Measurements from ENCODE around the gene HSPA9.
A peak's percentile ranks its signal among the peaks of the same experiment; 100 is the strongest.

The HSPA9 gene

DNA sequence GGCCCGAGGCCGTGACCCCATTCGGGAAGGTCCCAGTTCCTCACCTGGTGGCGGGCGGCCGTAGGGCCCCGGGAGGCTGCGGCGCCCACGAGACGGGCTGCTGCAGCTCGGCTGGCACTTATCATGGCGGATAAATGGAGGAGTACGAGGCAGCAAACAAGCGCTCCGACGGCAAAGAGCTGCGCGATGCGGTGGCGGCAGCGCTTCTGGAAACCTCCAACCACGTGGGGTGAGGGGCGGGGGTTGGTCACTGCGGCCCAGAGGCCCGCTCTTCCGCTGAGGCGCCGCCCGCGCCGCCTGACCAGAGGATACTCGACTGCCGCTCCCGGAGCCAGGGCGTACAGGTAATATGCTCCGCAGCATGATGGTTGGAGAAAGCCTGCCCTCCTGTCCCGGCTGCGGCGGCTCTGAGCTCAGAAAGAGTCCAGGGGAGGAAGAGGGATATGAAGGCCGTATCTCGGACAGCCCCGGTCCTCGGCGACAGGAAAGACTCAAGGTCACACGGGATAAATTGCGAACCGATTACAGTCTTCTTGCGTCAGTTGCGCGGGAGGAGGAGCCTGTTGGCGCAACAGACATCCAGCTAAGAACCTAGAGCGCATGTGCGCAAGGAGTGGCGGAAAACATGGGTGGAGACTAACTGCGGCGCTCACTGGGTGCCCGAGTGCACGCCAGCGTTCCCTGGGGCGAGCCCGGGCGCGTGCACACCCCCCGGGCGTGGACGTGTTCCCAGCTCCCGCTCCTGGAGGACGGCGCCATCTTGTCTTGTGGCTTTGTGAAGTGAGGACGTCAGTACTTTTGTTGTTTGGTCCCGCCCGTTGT is at the start of gene HSPA9:
Gene HSPA9, minus strand, starts transcription at position 208 of the 822 bp plus-strand sequence. Its CDS starts 83 bp downstream, at position 125.
- peak; percentile 95 for DNase-seq (ENCODE audit: low spot score)

DNA sequence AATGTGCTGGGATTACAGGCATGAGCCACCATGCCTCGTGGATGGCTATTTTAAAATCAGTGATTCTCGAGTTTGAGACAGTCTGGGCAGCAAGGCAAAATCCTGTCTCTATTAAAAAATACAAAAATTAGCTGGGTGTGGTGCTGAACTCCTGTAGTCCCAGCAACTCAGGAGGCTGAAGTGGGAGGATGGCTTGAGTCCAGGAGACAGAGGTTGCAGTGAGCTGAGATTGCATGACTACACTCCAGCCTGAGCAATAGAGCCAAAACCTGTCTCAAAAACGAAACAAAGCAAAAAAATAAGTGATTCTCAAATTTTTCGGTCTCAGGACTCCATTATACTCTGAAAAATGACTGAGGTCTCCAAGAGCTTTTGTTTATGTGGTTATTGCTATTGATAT is 47.9 kb upstream of the HSPA9 start:
- no peak for DNase-seq (ENCODE audit: low spot score)

DNA sequence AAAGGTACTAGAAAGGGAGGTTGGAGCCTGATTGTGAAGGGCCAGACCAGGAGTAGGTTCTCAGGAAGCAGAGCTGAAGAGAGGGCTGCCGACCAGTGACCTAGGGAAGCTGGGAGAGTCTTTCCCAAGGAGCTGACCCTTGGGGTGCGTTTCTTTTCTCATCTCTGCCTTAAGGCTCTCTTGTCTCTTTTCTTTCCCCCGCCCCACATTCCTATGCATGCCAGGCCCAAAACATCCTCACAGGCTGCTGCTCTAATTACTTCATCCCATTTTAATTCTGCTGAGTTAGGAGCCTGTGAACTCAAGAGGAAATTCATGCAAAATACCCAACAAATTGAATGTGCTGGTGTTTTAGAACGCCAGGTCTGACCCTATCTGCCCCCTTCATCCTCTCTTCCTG is 46.9 kb upstream of the HSPA9 start:
- DNase-seq (ENCODE audit: low spot score) = no peak

DNA sequence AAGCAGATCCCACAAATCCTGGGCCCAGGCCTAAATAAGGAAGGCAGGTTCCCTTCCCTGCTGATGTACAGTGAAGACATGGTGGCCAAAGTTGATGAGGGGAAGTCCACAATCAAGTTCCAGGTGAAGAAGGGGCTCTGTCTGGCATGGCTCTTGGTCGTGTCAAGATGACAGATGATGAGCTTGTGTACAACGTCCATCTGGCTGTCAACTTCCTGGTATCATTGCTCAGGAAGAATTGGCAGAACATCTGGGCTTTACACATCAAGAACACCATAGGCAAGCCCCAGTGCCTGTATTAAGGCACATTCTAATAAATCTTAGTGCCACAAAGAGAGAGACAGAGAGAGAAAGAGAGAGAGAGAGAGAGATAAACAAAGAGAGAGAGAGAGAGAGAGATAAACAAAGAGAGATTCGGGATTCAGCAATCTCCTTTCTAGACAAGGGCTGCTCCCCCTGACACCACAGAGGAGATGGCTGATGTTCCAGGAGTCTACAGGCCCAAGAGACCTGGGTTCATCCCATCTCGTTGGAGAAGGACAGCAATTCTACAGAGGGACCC is 45.5 kb upstream of the HSPA9 start:
- DNase-seq (ENCODE audit: low spot score) = no peak

DNA sequence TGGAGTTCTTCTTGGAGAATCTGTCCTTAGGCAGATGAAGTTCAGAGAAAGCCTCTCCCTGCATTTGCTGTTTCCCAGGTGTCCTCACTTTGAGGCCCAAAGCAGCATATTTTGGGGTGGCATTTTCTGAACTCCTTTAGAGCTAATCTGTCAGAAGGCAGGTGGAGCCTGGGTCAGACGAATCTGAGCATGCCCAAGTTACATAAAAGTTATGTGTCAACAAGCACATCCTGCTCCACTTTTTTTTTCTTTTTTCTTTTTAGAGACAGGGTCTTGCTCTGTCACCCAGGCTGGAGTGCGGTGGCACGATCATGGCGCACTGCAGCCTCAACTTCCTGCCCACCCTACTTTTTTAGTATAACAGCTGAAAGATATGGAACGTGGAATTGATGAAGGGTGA is 41.3 kb upstream of the HSPA9 start:
- DNase-seq (ENCODE audit: low spot score) = no peak

DNA sequence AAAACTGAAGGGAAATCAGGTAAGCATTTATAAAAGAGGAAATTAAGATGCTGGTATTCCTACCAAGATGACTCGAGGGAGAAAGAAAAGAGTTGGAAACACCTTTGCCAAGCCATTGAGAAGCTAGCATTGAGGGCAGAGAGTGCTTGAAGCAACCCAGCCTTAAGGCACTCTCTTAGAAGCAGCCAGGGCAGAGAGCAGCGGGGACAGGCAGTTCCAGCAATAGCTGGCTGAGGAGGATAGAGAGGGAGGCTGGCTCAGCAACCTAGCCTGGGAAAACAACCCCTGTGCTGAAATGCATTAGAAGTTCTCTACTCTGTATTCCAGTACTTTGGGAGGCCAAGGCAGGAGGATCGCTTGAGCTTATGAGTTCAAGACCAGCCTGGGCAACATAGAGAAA is 40.3 kb upstream of the HSPA9 start:
- no peak for DNase-seq (ENCODE audit: low spot score)

DNA sequence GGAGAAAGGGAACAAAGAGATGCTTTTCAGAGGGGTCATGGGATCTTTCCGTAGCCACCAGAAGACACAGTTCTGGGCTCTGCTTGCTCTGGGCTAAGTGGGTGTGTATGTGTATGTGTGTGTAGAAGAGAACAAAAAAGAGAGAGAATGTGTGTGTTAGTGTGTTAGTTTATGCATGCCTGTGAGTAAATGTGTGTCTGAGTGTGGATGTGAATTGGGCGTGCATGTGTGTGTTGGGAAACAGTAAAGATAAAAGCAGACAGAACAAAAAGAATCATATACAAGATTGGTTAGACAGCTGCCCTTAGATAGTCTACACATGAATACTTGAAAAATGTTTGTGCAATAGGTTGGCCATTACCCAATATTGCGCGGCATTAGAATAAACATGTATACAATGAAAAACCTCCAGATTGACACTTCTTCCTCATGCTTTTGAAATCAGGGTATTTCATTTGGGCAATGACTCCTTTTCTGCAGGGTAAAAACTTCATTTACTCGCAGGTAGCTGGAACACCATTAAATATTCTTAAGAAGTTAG is 36.5 kb upstream of the HSPA9 start:
- no peak for DNase-seq (ENCODE audit: low spot score)

DNA sequence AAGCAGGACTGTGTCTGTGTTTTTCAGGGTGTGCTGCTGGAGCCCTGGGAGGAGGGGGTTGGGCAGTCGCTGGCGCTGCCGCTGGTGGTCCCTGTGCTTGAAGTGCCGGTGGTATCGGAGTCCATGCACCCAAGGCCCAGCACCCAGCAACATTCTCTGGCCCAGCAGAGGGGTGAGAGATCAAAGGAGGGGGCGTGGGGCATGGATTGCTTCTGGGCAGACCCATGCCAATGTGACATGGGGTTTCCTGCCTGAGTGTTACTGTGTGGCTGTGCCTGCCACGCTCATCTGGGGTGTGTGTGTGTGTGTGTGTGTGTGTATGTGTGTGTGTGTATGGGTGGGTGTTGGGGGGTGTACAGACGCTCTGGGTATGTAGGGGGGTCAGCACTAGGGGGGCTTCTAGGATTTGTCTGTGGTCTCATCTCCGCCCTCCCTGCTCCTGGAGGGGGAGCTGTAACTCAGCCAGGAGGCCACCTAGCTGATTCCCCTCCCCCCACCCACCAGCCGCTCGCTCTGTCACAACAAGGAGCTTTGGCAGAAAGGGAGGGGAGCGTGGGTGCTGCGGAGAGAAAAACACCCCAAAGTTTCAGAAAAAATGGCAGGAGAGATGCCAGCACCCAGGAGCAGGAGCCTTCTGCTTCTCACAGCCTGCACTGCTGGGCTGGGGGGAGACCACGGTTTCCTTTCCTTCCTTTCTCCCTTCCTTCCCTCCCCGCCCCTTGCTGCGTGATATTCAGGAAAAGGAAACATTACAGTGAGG is 35.9 kb upstream of the HSPA9 start:
- DNase-seq (ENCODE audit: low spot score) = peak; percentile 36

DNA sequence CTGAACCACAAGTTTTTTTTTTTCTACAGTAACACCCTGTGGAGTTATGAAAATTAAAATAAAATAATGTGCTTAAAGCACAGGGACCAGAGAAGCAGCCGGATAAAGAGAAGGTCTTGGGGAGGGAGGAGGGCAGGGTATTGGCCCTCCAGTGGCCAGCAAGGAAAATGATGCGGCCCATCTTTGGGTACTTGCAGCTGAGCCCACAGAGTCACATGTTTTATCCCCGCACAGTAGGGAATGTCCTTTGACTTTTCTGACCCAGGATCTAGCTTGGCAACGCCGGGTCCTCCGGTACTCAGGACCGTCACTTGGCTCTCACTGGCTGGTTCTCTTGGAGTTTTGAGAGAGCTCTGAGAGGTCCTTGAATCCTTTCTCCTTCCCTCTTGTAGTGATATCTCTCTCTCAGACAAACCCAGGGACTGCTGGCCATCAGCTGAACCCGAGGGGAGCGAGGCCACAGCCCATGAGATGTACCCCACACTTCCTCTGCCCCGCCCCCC is 35.3 kb upstream of the HSPA9 start:
- DNase-seq (ENCODE audit: low spot score) = no peak

DNA sequence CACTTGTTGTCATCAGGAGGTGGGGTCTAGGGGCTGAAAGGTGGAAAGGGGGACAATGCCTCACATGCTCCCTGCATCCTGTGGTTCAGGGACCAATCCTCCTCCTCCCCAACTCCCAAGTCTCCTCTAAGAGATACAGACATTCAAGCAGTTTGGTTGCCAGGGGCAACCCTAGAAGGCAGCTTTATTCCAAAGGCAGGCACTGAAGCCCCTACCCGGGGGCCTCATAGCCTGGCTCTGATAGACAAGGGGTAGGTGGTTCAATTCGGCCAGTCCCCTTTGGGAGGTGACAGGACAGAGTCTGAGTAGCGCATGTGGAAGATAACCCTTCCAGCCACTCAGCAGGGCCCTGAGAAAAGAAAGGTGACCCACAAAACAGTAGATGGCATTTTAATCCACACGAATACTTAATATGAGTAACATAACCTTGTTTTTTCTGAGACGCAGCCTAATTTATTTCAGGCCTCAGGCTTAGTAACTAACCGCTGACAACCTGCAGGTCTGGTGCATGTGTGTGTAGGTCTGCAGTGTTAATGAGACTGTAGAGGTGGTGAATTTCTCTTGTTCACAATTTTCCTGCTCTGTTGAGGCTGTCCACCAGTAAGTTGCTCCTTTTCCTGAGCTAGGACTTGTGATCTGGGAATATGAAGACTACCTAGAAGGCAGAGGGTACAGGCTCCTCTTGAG is 31.3 kb upstream of the HSPA9 start:
- DNase-seq (ENCODE audit: low spot score) = no peak

DNA sequence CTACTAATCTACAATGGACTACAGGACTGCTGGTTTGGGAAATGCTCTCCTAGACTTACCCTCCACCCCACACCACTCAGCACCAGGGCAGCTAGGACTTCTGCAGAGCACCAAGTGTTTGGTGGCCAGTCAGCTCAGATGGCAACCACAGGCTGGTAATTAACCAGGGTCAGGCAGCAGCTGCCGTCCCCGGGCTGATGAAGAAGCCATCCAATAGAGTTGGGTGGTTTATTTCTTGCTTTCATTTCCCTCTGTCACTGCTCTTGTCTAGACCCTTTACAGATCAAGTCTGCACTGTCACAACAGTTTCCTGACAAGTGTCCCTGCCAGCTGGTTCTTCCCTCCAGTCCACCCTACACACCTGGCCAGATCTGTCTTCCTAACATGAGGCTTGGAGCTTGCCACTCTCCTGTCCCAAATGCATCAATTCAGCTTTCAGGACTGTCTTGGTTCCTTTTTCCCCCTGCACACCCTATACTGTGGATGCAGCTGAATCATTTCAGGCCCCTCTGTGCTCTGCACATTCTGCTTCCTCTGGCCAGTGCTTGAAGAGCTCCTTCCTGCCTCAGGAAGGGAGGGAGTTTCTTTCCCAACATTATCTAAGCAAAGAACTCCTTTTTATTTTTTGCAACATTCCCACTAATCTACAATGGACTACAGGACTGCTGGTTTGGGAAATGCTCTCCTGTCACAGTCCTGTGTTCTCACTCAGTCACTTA is 30.2 kb upstream of the HSPA9 start:
- DNase-seq (ENCODE audit: low spot score) = no peak

DNA sequence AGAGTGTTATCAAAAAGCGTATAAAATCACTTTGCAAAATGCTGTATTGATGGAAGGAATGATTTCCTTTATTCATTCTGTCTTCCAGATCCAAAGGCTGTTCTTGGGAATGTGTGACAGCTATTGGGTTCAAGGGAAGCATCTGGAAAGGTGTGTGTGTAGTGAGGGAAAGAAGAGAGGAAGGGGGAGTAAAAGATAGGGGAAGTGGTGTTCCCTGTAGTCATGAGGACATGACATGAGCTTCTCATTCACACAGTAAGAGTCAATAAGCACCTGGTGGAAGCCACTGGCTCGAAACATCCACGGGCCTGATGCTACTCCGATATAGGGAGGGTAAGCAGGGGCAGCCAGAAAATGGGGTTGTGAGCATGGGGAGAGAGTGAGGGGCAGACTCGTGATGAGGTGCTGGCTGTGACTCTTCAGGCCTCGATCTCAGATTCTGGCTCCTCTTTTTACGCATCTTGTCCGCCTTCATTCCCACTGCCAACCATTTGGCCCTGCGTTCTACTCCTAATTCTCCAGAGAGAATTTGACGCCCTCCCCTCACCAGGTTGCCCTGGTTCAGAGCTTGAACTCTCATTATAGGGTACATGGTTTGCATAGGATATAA is 29.1 kb upstream of the HSPA9 start:
- DNase-seq (ENCODE audit: low spot score) = no peak

DNA sequence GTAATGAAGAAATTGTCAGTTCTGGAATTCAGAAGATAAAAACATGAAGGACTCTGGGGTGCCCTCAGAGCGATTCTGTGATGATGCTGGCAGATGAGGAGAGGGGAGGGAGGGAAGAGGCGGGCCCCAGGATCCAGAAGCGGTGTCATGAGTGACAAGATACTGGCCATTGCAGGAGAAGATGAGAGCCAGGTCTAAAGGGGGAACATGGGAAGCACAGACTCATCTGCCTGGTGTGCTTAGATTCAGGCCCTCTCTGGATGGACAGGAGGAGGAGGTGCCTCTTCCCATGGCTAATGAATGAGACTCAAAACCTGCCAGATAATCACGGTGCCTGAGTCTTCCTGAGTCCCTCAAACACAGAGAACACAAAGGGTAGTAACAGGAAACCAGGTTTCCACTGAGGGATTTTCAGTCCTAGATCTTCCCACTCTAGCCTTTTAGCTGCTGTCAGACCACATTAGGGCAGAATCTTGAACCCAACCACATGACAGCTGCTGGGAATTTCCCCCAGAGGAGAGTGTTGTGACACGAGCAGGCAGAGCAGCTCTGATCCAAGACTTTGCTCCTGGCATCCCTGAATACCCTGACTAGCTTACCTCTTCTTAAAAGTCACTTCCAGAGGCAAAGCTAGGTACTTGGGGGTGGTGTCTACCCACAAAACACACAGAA is 28.2 kb upstream of the HSPA9 start:
- DNase-seq (ENCODE audit: low spot score) = no peak

DNA sequence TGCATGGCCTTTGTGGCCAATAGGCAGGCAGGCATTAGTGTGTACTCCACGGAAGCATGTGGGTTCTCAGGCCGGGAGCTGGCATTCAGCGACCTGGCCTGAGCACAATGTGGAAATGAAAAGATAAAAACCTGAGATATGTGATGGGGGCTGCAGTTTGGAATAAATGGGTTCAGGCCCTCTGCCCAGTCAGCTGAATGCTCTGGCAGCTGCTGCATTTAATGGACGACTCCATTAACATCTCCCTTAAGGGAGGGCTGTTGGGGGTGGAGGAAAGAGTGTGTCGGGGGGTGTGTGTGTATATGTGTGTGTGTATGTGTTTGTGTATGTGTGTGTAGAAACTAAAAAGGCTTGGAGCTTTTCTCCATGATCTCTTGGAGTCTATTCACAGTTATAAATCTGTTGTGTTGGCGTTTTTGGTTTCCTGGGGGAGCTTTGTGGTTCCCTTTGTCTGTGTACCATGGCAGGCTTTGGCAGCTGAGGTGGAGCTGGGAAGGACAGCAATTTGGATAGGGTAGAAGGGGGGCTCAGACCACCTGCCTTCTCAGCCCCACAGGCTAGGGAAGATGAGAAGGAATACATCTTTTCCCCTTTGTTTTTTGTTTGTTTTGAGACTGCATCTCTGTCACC is 27.3 kb upstream of the HSPA9 start:
- DNase-seq (ENCODE audit: low spot score) = no peak

DNA sequence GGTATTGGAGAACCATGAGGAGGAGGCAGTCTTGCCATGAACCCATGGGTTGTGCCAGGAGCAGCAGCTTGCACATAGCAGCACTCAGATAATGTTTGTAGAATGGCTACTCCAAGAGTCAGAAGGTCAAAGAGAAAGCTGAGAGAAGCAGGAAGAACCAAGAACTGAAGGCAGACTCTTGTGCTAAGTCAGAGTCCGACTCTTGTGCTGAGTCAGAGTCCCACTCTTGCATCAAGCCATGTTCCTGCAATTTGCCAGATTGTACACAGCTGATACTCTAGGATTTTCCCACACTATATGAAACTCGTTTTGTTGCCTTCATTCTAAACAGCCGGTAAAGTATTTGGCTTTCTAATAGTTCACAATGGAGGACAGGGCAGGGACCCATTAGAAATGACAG is 26.2 kb upstream of the HSPA9 start:
- DNase-seq (ENCODE audit: low spot score) = no peak

DNA sequence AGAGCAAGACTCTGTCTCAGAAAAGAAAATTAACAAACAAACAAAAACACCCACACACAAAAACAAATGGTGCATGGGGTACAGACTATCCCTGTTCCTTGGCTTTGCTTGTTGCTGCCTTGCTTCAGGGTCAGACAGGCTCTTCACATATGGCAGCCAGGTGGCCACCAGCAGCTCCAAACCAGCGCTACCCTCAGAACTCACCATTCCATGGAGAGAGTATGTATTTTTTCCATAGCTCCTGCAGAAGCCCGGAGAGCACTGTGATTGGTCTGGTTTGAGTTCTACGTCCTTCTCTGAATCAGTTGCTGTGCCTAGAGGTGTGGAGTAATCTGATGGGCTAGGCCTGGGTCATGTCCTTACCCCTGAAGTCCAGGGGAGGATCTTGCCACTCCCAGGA is 25.2 kb upstream of the HSPA9 start:
- DNase-seq (ENCODE audit: low spot score) = no peak

DNA sequence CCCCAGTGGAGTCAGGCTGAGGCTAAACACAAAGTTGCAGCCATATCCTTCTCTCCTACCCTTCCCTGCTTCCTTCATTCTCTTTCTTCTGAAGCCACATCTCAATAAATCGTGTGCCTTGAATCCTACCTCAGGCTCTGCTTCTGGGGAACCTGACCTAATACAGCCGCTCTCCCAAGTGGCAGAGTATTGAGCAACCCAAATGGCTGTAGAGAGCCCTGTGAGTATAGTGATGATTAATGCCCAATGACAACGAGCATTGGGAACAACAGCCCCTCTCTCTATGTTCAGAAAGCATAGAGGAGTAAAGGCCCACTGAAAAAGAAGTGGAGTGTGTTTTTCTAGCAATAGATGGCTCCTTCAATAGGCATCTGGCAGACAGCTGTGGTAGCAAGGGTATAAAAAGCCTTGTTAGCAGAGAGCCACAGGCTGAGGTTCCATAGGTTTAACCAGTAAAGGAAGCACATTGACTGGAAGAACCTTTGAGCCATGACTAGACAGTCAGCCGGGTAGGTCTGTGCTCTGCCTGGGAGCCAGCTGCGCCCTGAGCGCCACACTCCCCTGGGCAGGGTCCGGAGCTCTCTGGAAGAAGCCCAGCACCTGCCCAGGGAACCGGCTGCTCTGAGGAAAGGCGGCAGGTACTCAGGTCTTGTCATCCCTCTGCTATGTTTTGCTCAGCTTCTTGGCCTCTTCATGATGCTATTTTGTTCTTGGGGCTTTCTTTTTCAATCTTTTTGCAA is 22.6 kb upstream of the HSPA9 start:
- DNase-seq (ENCODE audit: low spot score) = no peak

DNA sequence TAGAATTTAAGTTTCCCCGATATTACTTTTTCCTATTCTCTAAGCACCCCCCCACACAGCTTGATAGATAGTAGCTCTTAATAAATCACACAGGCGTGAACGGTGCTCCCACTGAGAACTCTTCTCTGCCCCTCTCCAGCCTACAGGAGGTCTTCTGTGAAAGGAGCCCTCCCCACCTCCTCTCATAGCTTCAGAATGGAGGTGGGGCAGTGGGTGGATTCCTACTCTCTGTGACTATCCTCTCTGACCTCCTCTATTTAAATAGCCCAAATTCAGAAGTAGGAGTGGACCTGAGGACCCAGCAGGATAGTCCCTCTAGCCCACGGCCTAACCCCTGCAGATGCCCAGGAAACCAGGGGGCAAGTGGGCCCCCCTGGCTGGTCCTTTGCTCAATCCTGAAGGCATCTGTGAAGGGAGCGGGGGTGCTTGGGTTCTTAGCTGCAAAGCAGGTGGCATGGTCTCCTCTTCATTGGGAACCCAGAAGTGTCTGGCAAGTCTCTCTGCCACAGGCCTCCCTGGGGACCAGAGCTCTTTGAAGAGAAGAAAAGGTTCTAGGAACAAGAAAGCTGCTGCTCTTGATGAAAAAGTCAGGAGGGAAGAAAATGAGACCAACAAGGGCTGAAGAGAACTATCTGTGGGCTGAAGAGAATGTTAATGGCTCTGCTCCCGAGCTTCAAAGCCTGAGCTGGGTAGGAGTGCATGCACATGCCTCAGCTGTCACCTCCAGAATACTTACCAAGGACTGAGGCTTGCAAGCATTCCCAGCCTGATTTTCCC is 21.1 kb upstream of the HSPA9 start:
- DNase-seq (ENCODE audit: low spot score) = no peak
